Endothelial cell of umbilical vein (primary cell): ENCODE results near the gene DLGAP5. TPM values are rescaled to one million over a fixed set of nuclear protein-coding genes. Genes with fewer than 3 reads are reported as not detected.
A peak's percentile ranks its signal among the peaks of the same experiment; 100 is the strongest.

ENCODE experiments used
- BruUV-seq: library from RNA; stranded (reverse); fragments of 400-500 nt; replicated peaks from 2 replicates; lab custom pipeline; 2021; lab: Mats Ljungman, UMichigan
- CTCF ChIA-PET: fragments of 300-600, 350-600 bp; sonication (Branson Sonifier 250); formaldehyde crosslinking; loops from one replicate; lab custom pipeline; 2021; ENCODE audit warnings: antibody characterized with exemption, inconsistent platforms; lab: Charles Lee
- POLR2A ChIA-PET: fragments of 300-600, 350-600 bp; sonication (Branson Sonifier 250); formaldehyde crosslinking; loops from one replicate; lab custom pipeline; 2021; ENCODE audit warnings: antibody characterized with exemption, inconsistent platforms; lab: Charles Lee
- DNase-seq: peaks from one replicate; pipeline ENCODE4 v3.0.0-alpha.2; 2011; ENCODE audit warnings: low read depth, low spot score
- FAIRE-seq: peaks from 2 replicates; lab custom pipeline; 2011; peaks lifted over from hg19 to GRCh38; lab: Jason Lieb, UNC
- H2AFZ ChIP-seq: 2 replicates; pipeline ENCODE4 v1.6.0; 2012; ENCODE audit warnings: low read depth, low read length, control low read depth, inconsistent platforms
- H3K27ac ChIP-seq: 2 replicates; pipeline ENCODE4 v1.5.1; 2011; ENCODE audit warnings: low read depth, mild to moderate bottlenecking, control low read depth, low read length, moderate library complexity; ENCODE audit not compliant: insufficient read depth
- H3K27me3 ChIP-seq, 2 experiments: 2 replicates each; pipeline versions ENCODE4 v1.6.0 to v1.6.1; 2011; ENCODE audit warnings: low read length in 2 of 2, mixed read lengths in 1 of 2; ENCODE audit not compliant: control insufficient read depth in 2 of 2, insufficient read depth in 2 of 2
- H3K36me3 ChIP-seq, 2 experiments: 2 replicates in 1 of 2; 3 replicates in 1 of 2; pipeline ENCODE4 v1.5.1; 2011; ENCODE audit warnings: low read length in 2 of 2, mild to moderate bottlenecking in 1 of 2, moderate library complexity in 1 of 2; ENCODE audit not compliant: control insufficient read depth in 2 of 2, insufficient read depth in 2 of 2; ENCODE audit errors: extremely low read depth in 1 of 2
- H3K4me1 ChIP-seq: 3 replicates; pipeline ENCODE4 v1.5.1; 2011; ENCODE audit warnings: mild to moderate bottlenecking, low read length; ENCODE audit not compliant: control insufficient read depth, insufficient read depth; ENCODE audit errors: extremely low read depth
- H3K4me2 ChIP-seq: 2 replicates; pipeline ENCODE4 v1.6.1; 2011; ENCODE audit warnings: low read length, control low read depth, mixed read lengths; ENCODE audit not compliant: insufficient read depth
- H3K4me3 ChIP-seq, 3 experiments: fragments of 200-600 bp in 1 of 3; sonication (generic), shearing (Covaris generic) in 1 of 3; replicated peaks in 1 of 3; 2 replicates each; pipeline ENCODE4 v1.5.1; 2011 to 2016; ENCODE audit warnings: control low read depth in 3 of 3, low read length in 3 of 3, mild to moderate bottlenecking in 2 of 3, inconsistent platforms in 1 of 3, low read depth in 1 of 3, moderate library complexity in 1 of 3; ENCODE audit not compliant: insufficient read depth in 1 of 3
- H3K79me2 ChIP-seq: 2 replicates; pipeline ENCODE4 v1.6.0; 2012; ENCODE audit warnings: low read length, inconsistent platforms; ENCODE audit not compliant: control insufficient read depth, insufficient read depth
- H3K9ac ChIP-seq: replicated peaks from 2 replicates; pipeline ENCODE3; 2011; ENCODE audit warnings: low read length, control low read depth; ENCODE audit not compliant: insufficient read depth; ENCODE audit errors: extremely low read depth
- H3K9me1 ChIP-seq: replicated peaks from 3 replicates; pipeline ENCODE4 v1.6.0; 2011; ENCODE audit warnings: mild to moderate bottlenecking, low read length; ENCODE audit not compliant: control insufficient read depth, insufficient read depth; ENCODE audit errors: extremely low read depth
- H3K9me3 ChIP-seq: replicated peaks from 2 replicates; pipeline ENCODE4 v1.5.1; 2012; ENCODE audit warnings: low read length, inconsistent platforms; ENCODE audit not compliant: control insufficient read depth, insufficient read depth
- H4K20me1 ChIP-seq: replicated peaks from 2 replicates; pipeline ENCODE3; 2011; ENCODE audit warnings: mild to moderate bottlenecking, low read length; ENCODE audit not compliant: control insufficient read depth, insufficient read depth; ENCODE audit errors: extremely low read depth
- GATA2 ChIP-seq: IDR thresholded peaks from 2 replicates; pipeline ENCODE4 v1.7.0; 2011; ENCODE audit warnings: low read depth, mild to moderate bottlenecking, moderate library complexity, mixed read lengths, low read length; ENCODE audit not compliant: insufficient read length, insufficient read depth
- MYC ChIP-seq: IDR thresholded peaks from one replicate; pipeline ENCODE4 v1.6.1; 2011; ENCODE audit warnings: mild to moderate bottlenecking, low read depth, low read length
- dilution Hi-C: fragments of 300-500 bp; cut with MboI; formaldehyde crosslinking; loops from one replicate; pipeline ENCODE4 v1.15.0; 2019; ENCODE audit warnings: low sequenced_read_pairs; ENCODE audit not compliant: extremely low pct_ligation_motif_present
- intact Hi-C: fragments of 100-400 bp; cut with micrococcal nuclease; formaldehyde crosslinking; loops from one replicate; pipeline ENCODE4 v1.10.0; 2022
- polyA plus RNA-seq, 4 experiments: library from polyadenylated mRNA; depleted of rRNA in 3 of 4; stranded (reverse) in 3 of 4; unstranded in 1 of 4; fragments of >200 nt; gene quantifications; 2 replicates each; pipeline versions ENCODE4 v1.2.1 to v1.2.3, GENCODE V29; 2011 to 2012; ENCODE audit warnings: missing spikeins in 1 of 4
- total RNA-seq: library from RNA; stranded (reverse); gene quantifications from 2 replicates; pipeline ENCODE4 v1.2.3, GENCODE V29; 2021

DLGAP5 gene
- total and polyA plus RNA-seq, 2 donors (not counting 3 experiments of a cell fraction or from before 2014, with no cell fraction given) = 8.3 to 83.2 TPM

DNA sequence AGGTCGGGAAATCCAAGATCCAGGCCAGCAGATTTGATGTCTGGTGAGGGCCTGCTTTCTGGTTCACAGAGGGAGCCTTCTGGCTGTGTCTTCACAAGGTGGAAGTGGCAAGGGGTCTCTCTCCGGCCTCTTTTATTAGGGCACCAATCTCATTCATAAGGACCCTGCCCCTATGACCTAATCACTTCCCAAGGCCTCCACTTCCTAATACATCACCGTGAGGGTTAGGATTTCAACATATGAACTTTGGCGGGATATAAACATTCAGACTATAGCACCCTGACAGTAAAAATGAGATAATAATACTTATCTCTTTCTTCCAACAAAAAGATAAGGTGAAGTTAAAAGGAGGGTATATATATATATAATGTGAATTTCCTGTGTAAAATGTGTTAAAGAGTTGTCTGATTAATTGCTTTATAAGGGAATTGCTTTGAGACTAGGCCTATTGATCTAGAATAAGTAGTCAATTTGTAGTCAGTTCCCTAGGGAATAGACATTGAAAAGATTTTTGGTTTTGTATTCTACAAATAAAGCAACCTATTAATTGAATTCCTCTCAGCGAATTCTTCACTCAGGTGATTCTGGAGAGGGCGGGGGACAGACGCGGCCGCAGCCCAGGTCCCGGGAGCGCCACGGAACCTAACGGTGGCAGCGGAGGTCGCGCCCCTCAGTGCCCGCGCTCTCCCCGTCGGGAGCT is 62.8 kb downstream of the DLGAP5 start:
- no peak for FAIRE-seq
- Histone ChIP-seq H3K27ac (no peak overlapping the region), H3K4me1 (peaks cover 3% of the 10 kb centered on the region), H3K4me3 (peak overlapping the region; percentile 4 to 56 (median 20)), H4K20me1 (no peaks in the 10 kb centered on the region), H3K27me3 (no peaks in the 10 kb centered on the region), H3K4me2 (peak overlapping the region; percentile 54), H3K9ac (peak overlapping the region; percentile 75), H3K79me2 (peaks cover 2% of the 10 kb centered on the region), H3K36me3 (no peaks in the 10 kb centered on the region), H3K9me1 (no peaks in the 10 kb centered on the region), H3K9me3 (no peaks in the 10 kb centered on the region), H2AFZ (peak overlapping the region; percentile 56)
- POLR2A ChIA-PET = interaction anchor here (1.2 to 1.4 kb wide), 2 partner anchors 9 to 25 kb away, joined by 3 read pairs; no protein-coding TSS in a partner anchor
- intact Hi-C loops = loop anchor here (1.0 kb wide), 4 partner anchors 20 to 77 kb away; partner anchors contain the start of gene MAPK1IP1L
- dilution Hi-C loops = no loop called here
- no TSS peak for BruUV-seq
- CTCF ChIA-PET = interaction anchor here (1.1 to 1.8 kb wide), 4 partner anchors 9 to 26 kb away, joined by 3 to 5 read pairs (median 4); no protein-coding TSS in a partner anchor
- no peak for TF ChIP-seq MYC
- no peak for DNase-seq

DNA sequence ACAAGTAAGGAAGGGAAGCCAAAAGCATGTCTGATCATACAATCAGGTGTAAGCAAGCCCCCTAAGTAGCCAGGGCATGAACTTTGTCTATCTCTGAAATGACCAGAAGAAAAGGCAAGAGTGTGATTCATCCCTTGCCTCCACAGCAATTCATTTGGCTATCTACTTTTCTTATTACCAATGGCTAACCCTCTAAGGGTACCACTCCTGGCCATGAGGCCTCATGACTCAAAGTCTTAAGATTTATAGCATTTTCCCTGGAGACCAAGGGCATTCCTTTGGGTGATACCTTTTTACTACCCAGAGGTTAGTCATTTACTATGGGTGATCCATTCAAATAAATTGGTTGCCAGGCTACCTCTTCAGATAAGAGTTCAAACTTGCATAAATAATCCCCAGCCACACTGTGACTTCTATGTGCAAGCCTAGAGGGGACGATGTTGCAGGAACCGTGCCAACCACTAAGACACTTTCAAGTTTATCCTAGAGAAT is 63.9 kb downstream of the DLGAP5 start:
- Histone ChIP-seq H3K9me3 (no peaks in the 10 kb centered on the region), H3K27ac (no peak overlapping the region), H3K36me3 (no peaks in the 10 kb centered on the region), H3K9me1 (no peaks in the 10 kb centered on the region), H3K4me2 (no peak overlapping the region), H4K20me1 (no peaks in the 10 kb centered on the region), H2AFZ (no peak overlapping the region), H3K9ac (no peak overlapping the region), H3K79me2 (peaks cover 2% of the 10 kb centered on the region), H3K27me3 (no peaks in the 10 kb centered on the region), H3K4me1 (peaks cover 3% of the 10 kb centered on the region), H3K4me3 (no peak overlapping the region)
- DNase-seq = no peak
- no peak for FAIRE-seq
- TF ChIP-seq MYC (no peak), GATA2 (no peak)
- no TSS peak for BruUV-seq
- ChIA-PET CTCF (interaction anchor here (1.1 to 1.2 kb wide), 2 partner anchors 24 to 33 kb away, joined by 3 to 5 read pairs; no protein-coding TSS in a partner anchor), POLR2A (no interaction called here)
- dilution Hi-C loops = no loop called here
- intact Hi-C loops = no loop called here
